ENCODE results near the gene COX7B. TPM values are rescaled to one million over a fixed set of nuclear protein-coding genes. Genes with fewer than 3 reads are reported as not detected.
"Not testable (repeated sequence)": the region's sequence is repeated elsewhere in the genome, so short reads cannot be mapped to it uniquely, and the experiment has no call there.

COX7B gene
- total and polyA plus RNA-seq, 3 donors from 2014 or later, result 124 to 142 (median 131) TPM

DNA sequence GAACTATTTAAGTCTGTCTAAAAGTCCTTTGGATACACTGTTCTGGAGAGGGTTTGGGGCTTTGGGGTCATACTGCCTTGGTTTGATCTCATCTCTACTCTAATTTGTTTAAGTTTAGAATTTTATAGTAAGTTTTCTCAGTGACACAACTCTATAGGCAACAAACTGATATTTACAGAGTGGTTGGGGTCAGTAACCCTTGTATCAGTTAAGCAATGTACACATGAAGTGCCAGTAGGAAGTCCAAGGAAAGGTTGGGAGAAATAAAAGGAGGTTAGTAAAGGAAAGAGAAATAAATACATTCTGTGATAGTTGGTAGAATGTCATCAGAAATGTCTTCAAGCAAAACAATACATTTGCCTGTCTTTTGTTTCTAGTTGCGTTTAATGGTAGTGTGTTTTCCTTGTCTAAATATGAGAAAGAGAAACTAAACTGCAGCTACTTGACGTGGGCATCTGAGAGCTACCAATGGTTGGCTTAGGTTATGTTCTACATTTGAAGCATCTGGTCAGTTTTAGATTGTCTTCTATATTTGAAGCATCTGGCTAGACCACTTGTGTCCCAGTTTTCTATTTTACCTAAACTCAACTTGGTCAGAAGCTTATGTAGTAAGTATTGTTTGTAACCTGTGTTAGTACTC, 18.1 kb downstream of the COX7B start:
- DNase-seq, result no peak
- Histone ChIP-seq H3K27ac (no peak overlapping the region), H3K36me3 (ENCODE audit: low read depth, missing control alignments) (no peaks in the 10 kb centered on the region), H3K9me3 (no peaks in the 10 kb centered on the region), H3K27me3 (no peaks in the 10 kb centered on the region), H3K4me1 (no peaks in the 10 kb centered on the region), H3K4me3 (no peak overlapping the region)
- 69 to 74% methylated on average over 2 of the region's 2 CpGs for WGBS, 2 donors
- no peak for TF ChIP-seq POLR2A (IDR thresholded peaks at IDR 0.05)
- TF ChIP-seq, protein P1, sequence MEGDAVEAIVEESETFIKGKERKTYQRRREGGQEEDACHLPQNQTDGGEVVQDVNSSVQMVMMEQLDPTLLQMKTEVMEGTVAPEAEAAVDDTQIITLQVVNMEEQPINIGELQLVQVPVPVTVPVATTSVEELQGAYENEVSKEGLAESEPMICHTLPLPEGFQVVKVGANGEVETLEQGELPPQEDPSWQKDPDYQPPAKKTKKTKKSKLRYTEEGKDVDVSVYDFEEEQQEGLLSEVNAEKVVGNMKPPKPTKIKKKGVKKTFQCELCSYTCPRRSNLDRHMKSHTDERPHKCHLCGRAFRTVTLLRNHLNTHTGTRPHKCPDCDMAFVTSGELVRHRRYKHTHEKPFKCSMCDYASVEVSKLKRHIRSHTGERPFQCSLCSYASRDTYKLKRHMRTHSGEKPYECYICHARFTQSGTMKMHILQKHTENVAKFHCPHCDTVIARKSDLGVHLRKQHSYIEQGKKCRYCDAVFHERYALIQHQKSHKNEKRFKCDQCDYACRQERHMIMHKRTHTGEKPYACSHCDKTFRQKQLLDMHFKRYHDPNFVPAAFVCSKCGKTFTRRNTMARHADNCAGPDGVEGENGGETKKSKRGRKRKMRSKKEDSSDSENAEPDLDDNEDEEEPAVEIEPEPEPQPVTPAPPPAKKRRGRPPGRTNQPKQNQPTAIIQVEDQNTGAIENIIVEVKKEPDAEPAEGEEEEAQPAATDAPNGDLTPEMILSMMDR (IDR thresholded peaks at IDR 0.05), result no peak
- intact Hi-C loops (cut with DNase I; ENCODE audit: low total_unique reads), result no loop called here

DNA sequence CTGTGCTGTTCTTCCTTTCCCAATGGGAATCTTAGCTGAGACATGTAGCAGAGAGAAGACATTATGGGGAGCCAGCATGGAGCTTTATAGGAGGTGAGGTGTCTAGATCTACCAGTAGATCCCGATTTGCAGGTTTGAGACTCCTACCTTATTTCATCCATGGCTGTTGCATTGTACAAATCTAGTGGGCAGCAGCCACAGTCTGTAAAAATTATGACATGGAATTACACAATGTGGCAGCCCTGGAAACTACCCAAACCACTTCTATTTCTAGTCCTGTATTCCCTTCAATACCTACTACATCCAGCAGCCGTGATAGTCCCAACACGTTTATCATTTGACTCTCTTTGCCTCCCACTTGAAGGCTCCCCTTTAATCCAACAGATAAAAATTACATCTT, 19.3 kb downstream of the COX7B start:
- intact Hi-C loops (cut with DNase I; ENCODE audit: low total_unique reads), result no loop called here
- H3K27ac ChIP-seq, result no peak overlapping the region
- H3K4me1 ChIP-seq, result no peaks in the 10 kb centered on the region
- WGBS, 2 donors, result 57 to 64% methylated on average over 3 of the region's 3 CpGs
- no peaks in the 10 kb centered on the region for H3K27me3 ChIP-seq
- DNase-seq, result no peak
- H3K36me3 ChIP-seq (ENCODE audit: low read depth, missing control alignments), result no peaks in the 10 kb centered on the region
- TF ChIP-seq, protein P1 (IDR thresholded peaks at IDR 0.05), result no peak
- no peak for TF ChIP-seq POLR2A (IDR thresholded peaks at IDR 0.05)
- H3K4me3 ChIP-seq, result no peak overlapping the region
- no peaks in the 10 kb centered on the region for H3K9me3 ChIP-seq

DNA sequence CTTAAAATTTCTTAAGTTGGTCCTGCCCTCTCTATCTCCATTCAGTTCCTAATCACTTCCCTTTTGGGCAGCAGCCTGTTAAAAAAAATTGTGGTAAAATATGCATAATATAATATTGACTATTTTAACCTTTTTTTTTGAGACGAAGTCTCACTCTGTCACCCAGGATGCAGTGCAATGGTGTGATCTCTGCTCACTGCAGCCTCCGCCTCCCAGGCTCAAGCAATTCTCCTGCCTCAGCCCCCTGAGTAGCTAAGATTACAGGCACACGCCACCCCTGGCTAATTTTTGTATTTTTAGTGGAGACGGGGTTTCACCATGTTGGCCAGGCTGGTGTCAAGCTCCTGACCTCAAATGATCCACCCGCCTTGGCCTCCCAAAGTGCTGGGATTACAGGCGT, 20.1 kb downstream of the COX7B start:
- H3K9me3 ChIP-seq; H3K27me3 ChIP-seq; H3K4me3 ChIP-seq; H3K4me1 ChIP-seq; DNase-seq; intact Hi-C loops (cut with DNase I; ENCODE audit: low total_unique reads); H3K36me3 ChIP-seq (ENCODE audit: low read depth, missing control alignments); H3K27ac ChIP-seq: not testable (repeated sequence)
- WGBS, 2 donors, result 74 to 83% methylated on average over 5 to 6 of the region's 6 CpGs

DNA sequence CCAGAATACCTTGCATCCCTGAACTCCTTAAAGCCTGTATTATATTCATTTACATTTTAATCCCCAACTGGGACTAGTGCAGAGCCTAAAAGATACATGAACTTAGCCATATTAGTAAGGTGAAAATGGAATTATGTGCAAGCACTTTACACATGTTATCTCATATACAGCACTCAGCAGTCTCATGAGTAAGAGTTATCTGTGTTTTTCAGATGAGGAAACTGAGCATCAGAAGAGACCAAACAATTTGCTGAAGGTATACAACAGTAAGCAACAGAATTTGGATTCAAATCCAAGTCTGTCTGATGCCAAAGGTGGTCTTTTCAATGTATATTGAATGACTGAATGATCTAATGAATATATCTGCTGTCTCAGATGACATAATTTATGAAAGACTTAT, 23.5 kb downstream of the COX7B start:
- H3K4me1 ChIP-seq, result no peaks in the 10 kb centered on the region
- DNase-seq, result no peak
- no peak overlapping the region for H3K27ac ChIP-seq
- no peaks in the 10 kb centered on the region for H3K9me3 ChIP-seq
- no peaks in the 10 kb centered on the region for H3K36me3 ChIP-seq (ENCODE audit: low read depth, missing control alignments)
- no peaks in the 10 kb centered on the region for H3K27me3 ChIP-seq
- no peak overlapping the region for H3K4me3 ChIP-seq
- TF ChIP-seq, protein P1 (IDR thresholded peaks at IDR 0.05), result no peak
- no peak for TF ChIP-seq POLR2A (IDR thresholded peaks at IDR 0.05)
- intact Hi-C loops (cut with DNase I; ENCODE audit: low total_unique reads), result no loop called here

DNA sequence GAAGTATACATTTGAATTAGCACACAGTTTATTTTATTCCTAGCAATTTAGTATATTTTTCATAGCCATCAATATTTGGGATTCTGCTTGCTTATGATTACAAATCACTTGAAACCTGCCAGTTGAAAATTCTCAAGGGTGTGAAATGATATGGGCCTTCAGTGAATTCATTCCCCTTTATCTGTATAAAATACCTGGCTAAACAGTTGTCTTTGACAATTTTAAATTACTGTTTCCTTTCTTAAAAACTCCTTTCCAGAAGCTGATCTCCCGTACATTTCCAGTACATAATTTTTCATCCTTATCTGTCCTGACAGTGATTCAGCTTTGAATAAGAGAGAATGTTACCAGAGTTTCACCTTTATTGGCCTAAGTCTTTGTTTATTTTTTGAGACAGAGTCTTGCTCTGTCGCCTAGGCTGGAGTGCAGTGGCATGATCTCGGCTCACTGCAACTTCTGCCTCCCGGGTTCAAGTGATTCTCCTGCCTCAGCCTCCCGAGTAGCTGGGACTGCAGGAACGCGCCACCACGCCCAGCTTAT, 25.1 kb downstream of the COX7B start:
- DNase-seq, result no peak
- Histone ChIP-seq H3K4me1 (no peaks in the 10 kb centered on the region), H3K27me3 (no peaks in the 10 kb centered on the region), H3K36me3 (ENCODE audit: low read depth, missing control alignments) (no peaks in the 10 kb centered on the region), H3K9me3 (no peaks in the 10 kb centered on the region), H3K27ac (no peak overlapping the region), H3K4me3 (no peak overlapping the region)
- intact Hi-C loops (cut with DNase I; ENCODE audit: low total_unique reads), result no loop called here
- TF ChIP-seq POLR2A (IDR thresholded peaks at IDR 0.05), result no peak
- TF ChIP-seq, protein P1 (IDR thresholded peaks at IDR 0.05), result no peak
- WGBS, 2 donors, result 91 to 98% methylated on average over 8 of the region's 8 CpGs
